ENCODE results near the gene KLK2. TPM values are rescaled to one million over a fixed set of nuclear protein-coding genes. Genes with fewer than 3 reads are reported as not detected.

Gene KLK2
- total and polyA plus RNA-seq, 2 donors from 2014 or later, result not detected

GRCh38 chr19:50829801-50830200 is 43.4 kb upstream of the KLK2 start:
- Histone ChIP-seq H3K36me3 (ENCODE audit: control insufficient read depth in 2 of 3, insufficient read depth in 3 of 3, low read length in 3 of 3) (no peaks in the 10 kb centered on the region), H3K9ac (ENCODE audit: low read length in 3 of 3) (no peak overlapping the region), H3K4me3 (ENCODE audit: low read length in 3 of 3) (no peak overlapping the region), H3K4me1 (ENCODE audit: control insufficient read depth in 2 of 3, insufficient read depth in 2 of 3, low read depth in 1 of 3, low read length in 3 of 3) (peaks cover 0 to 7% (median 0%) of the 10 kb centered on the region in 3 donors), H3K27me3 (ENCODE audit: control insufficient read depth, insufficient read depth, low read length) (no peaks in the 10 kb centered on the region), H3K9me3 (ENCODE audit: control insufficient read depth in 2 of 3, insufficient read depth in 1 of 3, low read length in 3 of 3) (no peaks in the 10 kb centered on the region), H3K27ac (ENCODE audit: low read depth in 2 of 2, low read length in 2 of 2) (no peak overlapping the region)
- FAIRE-seq (no peak), DNase-seq (no peak)
- TF ChIP-seq, protein P1, sequence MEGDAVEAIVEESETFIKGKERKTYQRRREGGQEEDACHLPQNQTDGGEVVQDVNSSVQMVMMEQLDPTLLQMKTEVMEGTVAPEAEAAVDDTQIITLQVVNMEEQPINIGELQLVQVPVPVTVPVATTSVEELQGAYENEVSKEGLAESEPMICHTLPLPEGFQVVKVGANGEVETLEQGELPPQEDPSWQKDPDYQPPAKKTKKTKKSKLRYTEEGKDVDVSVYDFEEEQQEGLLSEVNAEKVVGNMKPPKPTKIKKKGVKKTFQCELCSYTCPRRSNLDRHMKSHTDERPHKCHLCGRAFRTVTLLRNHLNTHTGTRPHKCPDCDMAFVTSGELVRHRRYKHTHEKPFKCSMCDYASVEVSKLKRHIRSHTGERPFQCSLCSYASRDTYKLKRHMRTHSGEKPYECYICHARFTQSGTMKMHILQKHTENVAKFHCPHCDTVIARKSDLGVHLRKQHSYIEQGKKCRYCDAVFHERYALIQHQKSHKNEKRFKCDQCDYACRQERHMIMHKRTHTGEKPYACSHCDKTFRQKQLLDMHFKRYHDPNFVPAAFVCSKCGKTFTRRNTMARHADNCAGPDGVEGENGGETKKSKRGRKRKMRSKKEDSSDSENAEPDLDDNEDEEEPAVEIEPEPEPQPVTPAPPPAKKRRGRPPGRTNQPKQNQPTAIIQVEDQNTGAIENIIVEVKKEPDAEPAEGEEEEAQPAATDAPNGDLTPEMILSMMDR (IDR thresholded peaks at IDR 0.05; ENCODE audit: borderline replicate concordance, extremely low read depth, insufficient read depth), result no peak
- intact Hi-C loops (cut with DNase I), result no loop called here

GRCh38 chr19:50830266-50831025 is 42.8 kb upstream of the KLK2 start:
- TF ChIP-seq, protein P1 (IDR thresholded peaks at IDR 0.05; ENCODE audit: borderline replicate concordance, extremely low read depth, insufficient read depth), result no peak
- peak in 3 of 5 donors; percentile 29 to 50 (median 38) for DNase-seq
- Histone ChIP-seq H3K27me3 (ENCODE audit: control insufficient read depth, insufficient read depth, low read length) (no peaks in the 10 kb centered on the region), H3K9ac (ENCODE audit: low read length in 3 of 3) (no peak overlapping the region), H3K4me3 (ENCODE audit: low read length in 3 of 3) (no peak overlapping the region), H3K4me1 (ENCODE audit: control insufficient read depth in 2 of 3, insufficient read depth in 2 of 3, low read depth in 1 of 3, low read length in 3 of 3) (peaks cover 0 to 8% (median 0%) of the 10 kb centered on the region in 3 donors), H3K27ac (ENCODE audit: low read depth in 2 of 2, low read length in 2 of 2) (peak overlapping the region; percentile 53 to 63), H3K9me3 (ENCODE audit: control insufficient read depth in 2 of 3, insufficient read depth in 1 of 3, low read length in 3 of 3) (no peaks in the 10 kb centered on the region), H3K36me3 (ENCODE audit: control insufficient read depth in 2 of 3, insufficient read depth in 3 of 3, low read length in 3 of 3) (no peaks in the 10 kb centered on the region)
- no peak for FAIRE-seq
- intact Hi-C loops (cut with DNase I), result no loop called here

- H3K4me1 ChIP-seq (ENCODE audit: control insufficient read depth in 2 of 3, insufficient read depth in 2 of 3, low read depth in 1 of 3, low read length in 3 of 3), result peaks cover 0 to 12% (median 0%) of the 10 kb centered on the region in 3 donors
- no peak overlapping the region for H3K4me3 ChIP-seq (ENCODE audit: low read length in 3 of 3)
- intact Hi-C loops (cut with DNase I), result no loop called here
- H3K36me3 ChIP-seq (ENCODE audit: control insufficient read depth in 2 of 3, insufficient read depth in 3 of 3, low read length in 3 of 3), result no peaks in the 10 kb centered on the region
- no peaks in the 10 kb centered on the region for H3K27me3 ChIP-seq (ENCODE audit: control insufficient read depth, insufficient read depth, low read length)
- FAIRE-seq (no peak), DNase-seq (no peak)
- peak overlapping the region; percentile 53 to 63 for H3K27ac ChIP-seq (ENCODE audit: low read depth in 2 of 2, low read length in 2 of 2)
- H3K9ac ChIP-seq (ENCODE audit: low read length in 3 of 3), result no peak overlapping the region
- H3K9me3 ChIP-seq (ENCODE audit: control insufficient read depth in 2 of 3, insufficient read depth in 1 of 3, low read length in 3 of 3), result no peaks in the 10 kb centered on the region
- TF ChIP-seq, protein P1 (IDR thresholded peaks at IDR 0.05; ENCODE audit: borderline replicate concordance, extremely low read depth, insufficient read depth), result no peak
These were observed 42.2 kb upstream of the KLK2 start for GRCh38 chr19:50831026-50831396.

All from kidney (tissue), 14 donors.